ENCODE results near the gene SORT1. TPM values are rescaled to one million over a fixed set of nuclear protein-coding genes. Genes with fewer than 3 reads are reported as not detected.
A peak's percentile ranks its signal among the peaks of the same experiment; 100 is the strongest.

Gene SORT1
- total and polyA plus RNA-seq, 2 of the 13 experiments (the other 11 are each of a cell fraction or from before 2014, with no cell fraction given), result 32.4 to 93.0 TPM

DNA sequence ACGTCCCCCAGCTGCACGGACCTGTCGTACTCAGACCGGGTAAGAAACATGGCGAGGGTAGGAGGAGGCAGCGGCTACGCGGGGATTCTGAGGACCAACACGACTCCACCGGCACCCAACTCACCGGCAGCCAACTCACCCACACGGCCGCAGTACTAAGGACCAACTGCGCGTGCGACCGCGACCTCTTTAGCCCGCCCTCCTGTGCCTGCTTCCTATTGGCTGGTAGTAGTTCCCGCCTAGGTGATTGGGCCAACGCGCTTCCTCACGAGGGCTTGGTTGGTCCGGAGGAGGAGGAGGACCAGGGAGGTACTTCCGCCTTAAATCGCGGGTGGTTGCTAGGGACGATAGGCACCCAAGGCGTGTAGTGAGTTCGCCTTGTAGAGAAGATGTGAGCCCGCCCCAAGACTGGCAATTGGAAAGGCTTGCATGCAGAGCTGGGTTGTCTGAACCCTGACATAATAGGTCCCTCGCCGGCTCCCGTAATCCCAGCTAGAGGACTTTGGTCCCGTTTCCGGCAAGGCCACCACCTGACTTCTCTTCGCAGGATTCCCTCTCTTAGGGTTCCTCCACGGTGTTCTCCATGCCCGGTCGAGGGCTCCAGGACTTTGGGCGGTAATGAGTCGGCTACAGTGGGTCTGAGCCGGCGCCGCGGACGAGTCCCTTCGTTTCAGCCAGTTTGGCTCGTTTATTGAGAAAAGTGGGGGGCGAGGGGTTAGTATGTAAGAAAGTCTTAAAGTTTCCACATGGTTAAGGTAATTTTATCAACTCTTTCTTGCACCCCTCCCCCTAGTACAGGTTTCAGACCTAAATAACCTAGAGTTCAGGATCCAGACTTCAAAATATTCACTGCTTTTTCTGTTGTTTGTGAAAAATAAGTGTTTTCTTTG is 28.8 kb upstream of the SORT1 start, which contains the start of gene PSMA5 (continued):
- TF ChIP-seq, protein P1, sequence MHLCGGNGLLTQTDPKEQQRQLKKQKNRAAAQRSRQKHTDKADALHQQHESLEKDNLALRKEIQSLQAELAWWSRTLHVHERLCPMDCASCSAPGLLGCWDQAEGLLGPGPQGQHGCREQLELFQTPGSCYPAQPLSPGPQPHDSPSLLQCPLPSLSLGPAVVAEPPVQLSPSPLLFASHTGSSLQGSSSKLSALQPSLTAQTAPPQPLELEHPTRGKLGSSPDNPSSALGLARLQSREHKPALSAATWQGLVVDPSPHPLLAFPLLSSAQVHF (CRISPR knock-in tag; IDR thresholded peaks at IDR 0.05), result 0 out of 2 replicates have a peak, but pooled peaks have one; percentile 66
- TF ChIP-seq ZNF138 (CRISPR knock-in tag; IDR thresholded peaks at IDR 0.05; ENCODE audit: low read depth) (0 out of 2 replicates have a peak, but pooled peaks have one; percentile 34), HMG20A (CRISPR knock-in tag; IDR thresholded peaks at IDR 0.05; ENCODE audit: borderline replicate concordance) (no peak), KAT8 (CRISPR knock-in tag; IDR thresholded peaks at IDR 0.05) (peak; percentile 83), CREM (IDR thresholded peaks at IDR 0.05) (peak; percentile 80), CREM (CRISPR knock-in tag; IDR thresholded peaks at IDR 0.05) (no peak), CEBPG (CRISPR knock-in tag; IDR thresholded peaks at IDR 0.05) (peak; percentile 12; the same call in 1 of the 2 replicates), ADNP (CRISPR knock-in tag; IDR thresholded peaks at IDR 0.05) (no peak), IRF2 (CRISPR knock-in tag; IDR thresholded peaks at IDR 0.05) (peak; percentile 68), EP300 (IDR thresholded peaks at IDR 0.05; ENCODE audit: low read depth in 2 of 2, low read length in 2 of 2) (no peak; a peak in 1 of 4 replicates), EP300 (CRISPR knock-in tag; IDR thresholded peaks at IDR 0.05; ENCODE audit: borderline replicate concordance) (peak; percentile 44; the same call in 1 of the 2 replicates), SATB2 (CRISPR knock-in tag; IDR thresholded peaks at IDR 0.05) (0 out of 2 replicates have a peak, but pooled peaks have one; percentile 42), U2AF1 (optimal IDR thresholded peaks at IDR 0.05; ENCODE audit: low read depth, low read length) (peak; percentile 34), GATAD1 (CRISPR knock-in tag; IDR thresholded peaks at IDR 0.05) (peak; percentile 87), POLR2G (IDR thresholded peaks at IDR 0.05; ENCODE audit: low read depth, low read length) (peak; percentile 92), HNRNPK (IDR thresholded peaks at IDR 0.05; ENCODE audit: low read depth, low read length, poor library complexity, severe bottlenecking) (no peak), TBP (CRISPR knock-in tag; IDR thresholded peaks at IDR 0.05) (no peak), ZNF253 (CRISPR knock-in tag; IDR thresholded peaks at IDR 0.05; ENCODE audit: borderline replicate concordance) (peak; percentile 59; the same call in 1 of the 2 replicates)
- TF ChIP-seq, protein P2, sequence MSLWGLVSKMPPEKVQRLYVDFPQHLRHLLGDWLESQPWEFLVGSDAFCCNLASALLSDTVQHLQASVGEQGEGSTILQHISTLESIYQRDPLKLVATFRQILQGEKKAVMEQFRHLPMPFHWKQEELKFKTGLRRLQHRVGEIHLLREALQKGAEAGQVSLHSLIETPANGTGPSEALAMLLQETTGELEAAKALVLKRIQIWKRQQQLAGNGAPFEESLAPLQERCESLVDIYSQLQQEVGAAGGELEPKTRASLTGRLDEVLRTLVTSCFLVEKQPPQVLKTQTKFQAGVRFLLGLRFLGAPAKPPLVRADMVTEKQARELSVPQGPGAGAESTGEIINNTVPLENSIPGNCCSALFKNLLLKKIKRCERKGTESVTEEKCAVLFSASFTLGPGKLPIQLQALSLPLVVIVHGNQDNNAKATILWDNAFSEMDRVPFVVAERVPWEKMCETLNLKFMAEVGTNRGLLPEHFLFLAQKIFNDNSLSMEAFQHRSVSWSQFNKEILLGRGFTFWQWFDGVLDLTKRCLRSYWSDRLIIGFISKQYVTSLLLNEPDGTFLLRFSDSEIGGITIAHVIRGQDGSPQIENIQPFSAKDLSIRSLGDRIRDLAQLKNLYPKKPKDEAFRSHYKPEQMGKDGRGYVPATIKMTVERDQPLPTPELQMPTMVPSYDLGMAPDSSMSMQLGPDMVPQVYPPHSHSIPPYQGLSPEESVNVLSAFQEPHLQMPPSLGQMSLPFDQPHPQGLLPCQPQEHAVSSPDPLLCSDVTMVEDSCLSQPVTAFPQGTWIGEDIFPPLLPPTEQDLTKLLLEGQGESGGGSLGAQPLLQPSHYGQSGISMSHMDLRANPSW (CRISPR knock-in tag; IDR thresholded peaks at IDR 0.05; ENCODE audit: borderline replicate concordance), result no peak
- TF ChIP-seq, protein P3, sequence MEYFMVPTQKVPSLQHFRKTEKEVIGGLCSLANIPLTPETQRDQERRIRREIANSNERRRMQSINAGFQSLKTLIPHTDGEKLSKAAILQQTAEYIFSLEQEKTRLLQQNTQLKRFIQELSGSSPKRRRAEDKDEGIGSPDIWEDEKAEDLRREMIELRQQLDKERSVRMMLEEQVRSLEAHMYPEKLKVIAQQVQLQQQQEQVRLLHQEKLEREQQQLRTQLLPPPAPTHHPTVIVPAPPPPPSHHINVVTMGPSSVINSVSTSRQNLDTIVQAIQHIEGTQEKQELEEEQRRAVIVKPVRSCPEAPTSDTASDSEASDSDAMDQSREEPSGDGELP (IDR thresholded peaks at IDR 0.05; ENCODE audit: borderline replicate concordance, low read depth), result peak; percentile 64; the same call in 1 of the 2 replicates
- TF ChIP-seq, protein P4, sequence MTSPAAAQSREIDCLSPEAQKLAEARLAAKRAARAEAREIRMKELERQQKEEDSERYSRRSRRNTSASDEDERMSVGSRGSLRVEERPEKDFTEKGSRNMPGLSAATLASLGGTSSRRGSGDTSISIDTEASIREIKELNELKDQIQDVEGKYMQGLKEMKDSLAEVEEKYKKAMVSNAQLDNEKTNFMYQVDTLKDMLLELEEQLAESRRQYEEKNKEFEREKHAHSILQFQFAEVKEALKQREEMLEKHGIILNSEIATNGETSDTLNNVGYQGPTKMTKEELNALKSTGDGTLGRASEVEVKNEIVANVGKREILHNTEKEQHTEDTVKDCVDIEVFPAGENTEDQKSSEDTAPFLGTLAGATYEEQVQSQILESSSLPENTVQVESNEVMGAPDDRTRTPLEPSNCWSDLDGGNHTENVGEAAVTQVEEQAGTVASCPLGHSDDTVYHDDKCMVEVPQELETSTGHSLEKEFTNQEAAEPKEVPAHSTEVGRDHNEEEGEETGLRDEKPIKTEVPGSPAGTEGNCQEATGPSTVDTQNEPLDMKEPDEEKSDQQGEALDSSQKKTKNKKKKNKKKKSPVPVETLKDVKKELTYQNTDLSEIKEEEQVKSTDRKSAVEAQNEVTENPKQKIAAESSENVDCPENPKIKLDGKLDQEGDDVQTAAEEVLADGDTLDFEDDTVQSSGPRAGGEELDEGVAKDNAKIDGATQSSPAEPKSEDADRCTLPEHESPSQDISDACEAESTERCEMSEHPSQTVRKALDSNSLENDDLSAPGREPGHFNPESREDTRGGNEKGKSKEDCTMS (CRISPR knock-in tag; conservative IDR thresholded peaks at IDR 0.05), result no peak
